ENCODE data around the gene ATP1B3.

DNA sequence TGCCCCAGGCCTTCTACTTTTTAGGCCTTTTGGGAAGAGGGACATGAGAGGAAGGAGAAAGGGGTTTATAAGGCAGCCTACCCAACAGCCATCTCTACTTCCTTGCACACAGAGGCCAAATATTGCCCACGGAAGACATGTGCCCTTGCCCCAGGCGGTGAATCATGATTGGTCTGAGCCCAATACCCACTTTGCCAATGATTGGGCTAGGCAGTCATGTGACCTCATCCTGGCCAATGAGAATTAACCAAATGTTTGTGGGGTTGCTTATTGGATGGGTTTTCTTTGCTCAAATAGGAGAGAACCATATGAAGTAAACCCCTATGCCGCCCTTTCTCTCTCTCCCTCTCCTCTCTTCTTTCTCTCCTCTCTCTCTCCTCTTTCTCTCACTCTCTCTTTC, 42.2 kb upstream of the ATP1B3 start:
- TF ChIP-seq EZH2 (IDR thresholded peaks at IDR 0.05) (no peak), POLR2AphosphoS5 (IDR thresholded peaks at IDR 0.05; ENCODE audit: borderline replicate concordance, low read depth, low read length) (no peak), FOXP2 (optimal IDR thresholded peaks at IDR 0.05; ENCODE audit: control extremely low read depth, extremely low read length, insufficient read depth) (no peak)
